ENCODE measurements around the gene DLGAP4. TPM values are rescaled to one million over a fixed set of nuclear protein-coding genes. Genes with fewer than 3 reads are reported as not detected.

Gene DLGAP4
- polyA plus RNA-seq, 1 donor (not counting 4 experiments of a cell fraction or from before 2014, with no cell fraction given) = 9.6 TPM

DNA sequence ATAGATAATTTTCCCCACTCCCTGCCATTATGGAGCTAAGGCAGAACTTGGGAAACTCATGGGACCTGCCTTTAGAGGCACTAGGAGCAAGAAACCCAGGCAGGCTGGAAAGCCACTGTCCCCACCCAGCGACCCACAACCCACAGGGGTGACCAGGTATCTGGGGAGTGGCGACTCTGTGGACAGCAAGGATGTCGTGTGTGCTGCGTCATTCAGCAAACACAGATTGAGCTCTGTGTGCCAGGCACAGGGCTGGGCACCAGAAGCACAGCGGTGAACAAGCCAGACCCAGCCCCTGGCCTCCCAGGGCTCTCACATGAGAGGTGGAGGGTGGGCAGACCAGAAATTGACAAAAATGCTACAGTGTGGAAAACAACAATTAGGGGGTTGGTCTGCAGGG lies 27.7 kb downstream of the DLGAP4 start:
- DNase-seq (ENCODE audit: low read depth, low spot score) = no peak

DNA sequence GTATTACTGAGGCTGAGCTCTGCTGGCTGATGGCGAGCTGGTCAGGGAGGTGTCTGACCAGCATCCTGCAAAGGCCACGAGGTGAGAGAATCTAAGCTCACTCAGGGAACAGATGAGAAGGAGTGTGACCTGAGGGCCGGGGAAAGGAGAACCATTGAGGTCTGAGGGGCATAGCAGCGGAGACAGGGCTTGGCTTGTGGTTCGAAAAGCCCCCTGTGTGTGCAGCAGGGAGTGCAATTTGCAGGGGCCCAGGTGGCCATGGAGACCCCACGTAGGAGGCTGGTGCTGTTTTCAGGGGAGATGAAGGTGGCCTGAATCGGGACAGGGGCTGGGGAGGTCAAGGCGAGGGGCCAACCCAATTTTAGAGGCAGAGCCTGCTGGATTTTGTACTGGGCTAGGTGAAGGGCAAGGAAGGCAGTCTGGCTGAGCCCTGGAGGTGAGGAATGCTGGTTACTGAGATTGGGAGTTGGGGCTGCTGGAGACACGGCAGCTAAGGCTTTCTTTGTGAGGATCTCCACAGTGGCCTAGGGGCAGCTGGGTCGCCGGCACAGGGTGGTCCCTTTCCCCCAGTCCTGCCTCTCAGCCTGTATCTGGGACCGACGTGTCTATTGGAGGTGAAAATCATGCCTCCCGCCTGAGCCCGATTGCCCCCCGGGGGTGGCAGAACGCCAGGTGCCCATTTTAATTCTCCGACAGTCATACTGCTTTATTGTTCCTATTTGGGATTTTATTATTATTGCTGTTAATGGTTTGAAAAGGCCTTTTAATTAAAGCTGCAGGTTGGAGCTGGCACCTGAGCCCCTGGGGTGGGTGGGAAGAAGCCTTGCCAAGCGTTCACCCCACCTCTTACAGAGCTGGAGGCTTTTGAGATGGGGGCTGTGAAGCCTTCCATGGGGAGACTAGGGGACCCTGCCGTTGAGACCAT lies 28.4 kb downstream of the DLGAP4 start:
- H3K36me3 ChIP-seq (ENCODE audit: control insufficient read depth in 2 of 2, extremely low read depth in 1 of 2, insufficient read depth in 2 of 2, low read length in 2 of 2) = no peaks in the 10 kb centered on the region
- no peaks in the 10 kb centered on the region for H4K20me1 ChIP-seq (ENCODE audit: control insufficient read depth, extremely low read depth, insufficient read depth, low read length)
- TF ChIP-seq EZH2 (IDR thresholded peaks at IDR 0.05; ENCODE audit: low read length) = no peak
- TF ChIP-seq, protein P1, sequence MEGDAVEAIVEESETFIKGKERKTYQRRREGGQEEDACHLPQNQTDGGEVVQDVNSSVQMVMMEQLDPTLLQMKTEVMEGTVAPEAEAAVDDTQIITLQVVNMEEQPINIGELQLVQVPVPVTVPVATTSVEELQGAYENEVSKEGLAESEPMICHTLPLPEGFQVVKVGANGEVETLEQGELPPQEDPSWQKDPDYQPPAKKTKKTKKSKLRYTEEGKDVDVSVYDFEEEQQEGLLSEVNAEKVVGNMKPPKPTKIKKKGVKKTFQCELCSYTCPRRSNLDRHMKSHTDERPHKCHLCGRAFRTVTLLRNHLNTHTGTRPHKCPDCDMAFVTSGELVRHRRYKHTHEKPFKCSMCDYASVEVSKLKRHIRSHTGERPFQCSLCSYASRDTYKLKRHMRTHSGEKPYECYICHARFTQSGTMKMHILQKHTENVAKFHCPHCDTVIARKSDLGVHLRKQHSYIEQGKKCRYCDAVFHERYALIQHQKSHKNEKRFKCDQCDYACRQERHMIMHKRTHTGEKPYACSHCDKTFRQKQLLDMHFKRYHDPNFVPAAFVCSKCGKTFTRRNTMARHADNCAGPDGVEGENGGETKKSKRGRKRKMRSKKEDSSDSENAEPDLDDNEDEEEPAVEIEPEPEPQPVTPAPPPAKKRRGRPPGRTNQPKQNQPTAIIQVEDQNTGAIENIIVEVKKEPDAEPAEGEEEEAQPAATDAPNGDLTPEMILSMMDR (optimal IDR thresholded peaks at IDR 0.05 in 1 of 3, IDR thresholded peaks at IDR 0.05 in 1 of 3, conservative IDR thresholded peaks at IDR 0.05 in 1 of 3; ENCODE audit: extremely low read depth in 1 of 3, insufficient read depth in 2 of 3, low read length in 3 of 3) = no peak
- H3K4me1 ChIP-seq (ENCODE audit: control insufficient read depth, extremely low read depth, insufficient read depth, low read length) = no peaks in the 10 kb centered on the region
- H3K9me1 ChIP-seq (ENCODE audit: control insufficient read depth, extremely low read depth, insufficient read depth, low read length) = no peaks in the 10 kb centered on the region
- dilution Hi-C loops (cut with MboI; ENCODE audit: extremely low pct_ligation_motif_present, low sequenced_read_pairs) = no loop called here
- H3K4me2 ChIP-seq (ENCODE audit: control insufficient read depth, extremely low read depth, insufficient read depth, low read depth, low read length) = no peak overlapping the region
- H3K27ac ChIP-seq (ENCODE audit: control insufficient read depth, insufficient read depth, low read length) = no peak overlapping the region
- no peak overlapping the region for H3K9ac ChIP-seq (ENCODE audit: control insufficient read depth, extremely low read depth, insufficient read depth, low read length)
- DNase-seq (ENCODE audit: low read depth, low spot score) (no peak), FAIRE-seq (no peak)
- no peaks in the 10 kb centered on the region for H3K79me2 ChIP-seq (ENCODE audit: control insufficient read depth, insufficient read depth, low read length)
- no peak overlapping the region for H2AFZ ChIP-seq (ENCODE audit: control insufficient read depth, low read length)
- H3K4me3 ChIP-seq (ENCODE audit: control insufficient read depth in 2 of 3, extremely low read depth in 1 of 3, insufficient read depth in 2 of 3, low read depth in 1 of 3, low read length in 3 of 3) = no peak overlapping the region
- no peaks in the 10 kb centered on the region for H3K9me3 ChIP-seq (ENCODE audit: control insufficient read depth, low read depth, low read length)
- peaks cover 58% of the 10 kb centered on the region for H3K27me3 ChIP-seq (ENCODE audit: control insufficient read depth, extremely low read depth, insufficient read depth, low read length)

More for the DNA sequence above, 27.7 kb downstream of the DLGAP4 start:
- no peak overlapping the region for H2AFZ ChIP-seq (ENCODE audit: control insufficient read depth, low read length)
- no peaks in the 10 kb centered on the region for H4K20me1 ChIP-seq (ENCODE audit: control insufficient read depth, extremely low read depth, insufficient read depth, low read length)
- H3K27me3 ChIP-seq (ENCODE audit: control insufficient read depth, extremely low read depth, insufficient read depth, low read length) = peaks cover 58% of the 10 kb centered on the region
- FAIRE-seq = no peak
- no peak overlapping the region for H3K27ac ChIP-seq (ENCODE audit: control insufficient read depth, insufficient read depth, low read length)
- no peak overlapping the region for H3K4me3 ChIP-seq (ENCODE audit: control insufficient read depth in 2 of 3, extremely low read depth in 1 of 3, insufficient read depth in 2 of 3, low read depth in 1 of 3, low read length in 3 of 3)
- no peaks in the 10 kb centered on the region for H3K36me3 ChIP-seq (ENCODE audit: control insufficient read depth in 2 of 2, extremely low read depth in 1 of 2, insufficient read depth in 2 of 2, low read length in 2 of 2)
- no peaks in the 10 kb centered on the region for H3K79me2 ChIP-seq (ENCODE audit: control insufficient read depth, insufficient read depth, low read length)
- H3K4me2 ChIP-seq (ENCODE audit: control insufficient read depth, extremely low read depth, insufficient read depth, low read depth, low read length) = no peak overlapping the region
- TF ChIP-seq EZH2 (IDR thresholded peaks at IDR 0.05; ENCODE audit: low read length) = no peak
- TF ChIP-seq, protein P1 (optimal IDR thresholded peaks at IDR 0.05 in 1 of 3, IDR thresholded peaks at IDR 0.05 in 1 of 3, conservative IDR thresholded peaks at IDR 0.05 in 1 of 3; ENCODE audit: extremely low read depth in 1 of 3, insufficient read depth in 2 of 3, low read length in 3 of 3) = no peak
- dilution Hi-C loops (cut with MboI; ENCODE audit: extremely low pct_ligation_motif_present, low sequenced_read_pairs) = no loop called here
- no peak overlapping the region for H3K9ac ChIP-seq (ENCODE audit: control insufficient read depth, extremely low read depth, insufficient read depth, low read length)
- no peaks in the 10 kb centered on the region for H3K9me3 ChIP-seq (ENCODE audit: control insufficient read depth, low read depth, low read length)
- no peaks in the 10 kb centered on the region for H3K4me1 ChIP-seq (ENCODE audit: control insufficient read depth, extremely low read depth, insufficient read depth, low read length)
- no peaks in the 10 kb centered on the region for H3K9me1 ChIP-seq (ENCODE audit: control insufficient read depth, extremely low read depth, insufficient read depth, low read length)
